Measurements from ENCODE around the gene IFT74. TPM values are rescaled to one million over a fixed set of nuclear protein-coding genes. Genes with fewer than 3 reads are reported as not detected.

Gene IFT74
- total and polyA plus RNA-seq, 9 of the 15 experiments (the other 6 are each of a cell fraction or from before 2014, with no cell fraction given), result 6.1 to 13.2 (median 9.3) TPM

GRCh38 chr9:27065288-27065687 is 109.1 kb downstream of the IFT74 start (continued):
- TF ChIP-seq GTF2A2 (tag; IDR thresholded peaks at IDR 0.05), result no peak

- no TSS peak for BruUV-seq (replicated peaks)
- H3K9me1 ChIP-seq (ENCODE audit: control insufficient read depth, insufficient read depth, low read length), result no peaks in the 10 kb centered on the region
- H3K27ac ChIP-seq (ENCODE audit: extremely low read depth, low read depth, low read length), result no peak overlapping the region
- ATAC-seq (no peak), FAIRE-seq (no peak), DNase-seq (ENCODE audit: extremely low read depth in 1 of 4, low spot score in 3 of 4) (no peak)
- in situ Hi-C loops (cut with MboI) (no loop called here), intact Hi-C loops (cut with micrococcal nuclease) (no loop called here)
- POLR2A ChIA-PET, result no interaction called here
- TF ChIP-seq NR2C1 (IDR thresholded peaks at IDR 0.05) (no peak), NR2C1 (tag; IDR thresholded peaks at IDR 0.05) (no peak), NFYB (IDR thresholded peaks at IDR 0.05; ENCODE audit: extremely low read depth, insufficient read length) (no peak), PHTF2 (CRISPR knock-in tag; IDR thresholded peaks at IDR 0.05) (no peak), XRCC4 (IDR thresholded peaks at IDR 0.05; ENCODE audit: extremely low read depth, insufficient read depth, insufficient read length) (no peak), SPI1 (IDR thresholded peaks at IDR 0.05; ENCODE audit: borderline replicate concordance, low read depth, low read length) (no peak), ZBTB12 (CRISPR knock-in tag; IDR thresholded peaks at IDR 0.05) (no peak), ASH1L (IDR thresholded peaks at IDR 0.05; ENCODE audit: borderline replicate concordance, low read depth, partially characterized antibody) (no peak)
- H3K4me3 ChIP-seq, result no peak overlapping the region
- no peak overlapping the region for H2AFZ ChIP-seq (ENCODE audit: low read depth, low read length)
- no peaks in the 10 kb centered on the region for H3K27me3 ChIP-seq (ENCODE audit: control insufficient read depth in 2 of 2, insufficient read depth in 2 of 2, low read length in 2 of 2)
- H3K9ac ChIP-seq (ENCODE audit: insufficient read depth in 1 of 2, low read depth in 2 of 2, low read length in 2 of 2), result no peak overlapping the region
- no peaks in the 10 kb centered on the region for H3K9me3 ChIP-seq (replicated peaks; ENCODE audit: control insufficient read depth, insufficient read depth, low read depth, low read length)
- no peak overlapping the region for H3K4me2 ChIP-seq (ENCODE audit: insufficient read depth, low read length)
- no peaks in the 10 kb centered on the region for H4K20me1 ChIP-seq (replicated peaks; ENCODE audit: control insufficient read depth, insufficient read depth, low read length)
- CTCF ChIA-PET (ENCODE audit: low intra/inter-chr PET ratio), result no interaction called here
- 6% methylated on average over 2 of the region's 4 CpGs for WGBS (ENCODE audit: insufficient coverage, low coverage, missing lambda C conversion rate)
- H3K79me2 ChIP-seq (ENCODE audit: control insufficient read depth, insufficient read depth, low read length), result no peaks in the 10 kb centered on the region
- H3K4me1 ChIP-seq (replicated peaks in 1 of 2; ENCODE audit: control insufficient read depth in 2 of 2, insufficient read depth in 2 of 2, low read length in 2 of 2), result no peaks in the 10 kb centered on the region
- no peaks in the 10 kb centered on the region for H3K36me3 ChIP-seq (ENCODE audit: control insufficient read depth, insufficient read depth, low read length)
These were observed 117.9 kb downstream of the IFT74 start for GRCh38 chr9:27073841-27074728.
